Measurements from ENCODE around the gene UBE2C. TPM values are rescaled to one million over a fixed set of nuclear protein-coding genes. Genes with fewer than 3 reads are reported as not detected.

Gene UBE2C
- total RNA-seq, 1 donor from 2014 or later: 3.5 TPM

DNA sequence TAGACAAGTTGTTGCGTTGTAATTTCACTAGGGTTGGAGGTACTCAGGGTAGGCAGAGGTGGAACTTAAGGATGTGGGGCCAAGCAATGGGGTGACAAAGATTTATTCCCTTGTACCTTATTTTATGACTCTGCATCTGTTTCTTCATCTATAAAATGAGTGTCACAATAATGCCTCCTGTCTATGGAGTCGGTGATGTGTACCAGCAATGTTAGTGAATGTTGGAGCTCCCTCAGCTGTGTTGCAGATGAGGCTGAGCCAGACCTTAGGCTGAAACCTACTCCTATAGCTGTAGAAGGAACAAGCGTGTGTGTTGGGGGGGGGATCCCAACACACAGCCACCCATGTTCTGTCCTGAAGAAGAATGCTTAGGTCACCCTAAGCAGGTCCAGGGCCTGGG lies 4.5 kb downstream of the UBE2C start:
- Histone ChIP-seq H3K4me3 (no peak overlapping the region), H3K27ac (peak overlapping the region; percentile 63), H3K36me3 (no peaks in the 10 kb centered on the region), H3K27me3 (ENCODE audit: low read depth) (peaks cover under 1% of the 10 kb centered on the region), H3K9me3 (no peaks in the 10 kb centered on the region), H3K4me1 (peaks cover 14% of the 10 kb centered on the region)
- TF ChIP-seq, protein P1, sequence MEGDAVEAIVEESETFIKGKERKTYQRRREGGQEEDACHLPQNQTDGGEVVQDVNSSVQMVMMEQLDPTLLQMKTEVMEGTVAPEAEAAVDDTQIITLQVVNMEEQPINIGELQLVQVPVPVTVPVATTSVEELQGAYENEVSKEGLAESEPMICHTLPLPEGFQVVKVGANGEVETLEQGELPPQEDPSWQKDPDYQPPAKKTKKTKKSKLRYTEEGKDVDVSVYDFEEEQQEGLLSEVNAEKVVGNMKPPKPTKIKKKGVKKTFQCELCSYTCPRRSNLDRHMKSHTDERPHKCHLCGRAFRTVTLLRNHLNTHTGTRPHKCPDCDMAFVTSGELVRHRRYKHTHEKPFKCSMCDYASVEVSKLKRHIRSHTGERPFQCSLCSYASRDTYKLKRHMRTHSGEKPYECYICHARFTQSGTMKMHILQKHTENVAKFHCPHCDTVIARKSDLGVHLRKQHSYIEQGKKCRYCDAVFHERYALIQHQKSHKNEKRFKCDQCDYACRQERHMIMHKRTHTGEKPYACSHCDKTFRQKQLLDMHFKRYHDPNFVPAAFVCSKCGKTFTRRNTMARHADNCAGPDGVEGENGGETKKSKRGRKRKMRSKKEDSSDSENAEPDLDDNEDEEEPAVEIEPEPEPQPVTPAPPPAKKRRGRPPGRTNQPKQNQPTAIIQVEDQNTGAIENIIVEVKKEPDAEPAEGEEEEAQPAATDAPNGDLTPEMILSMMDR (IDR thresholded peaks at IDR 0.05): no peak
- DNase-seq (no peak), ATAC-seq (no peak)
- intact Hi-C loops (cut with DNase I): no loop called here

GRCh38 chr20:45817376-45818194 lies 5.1 kb downstream of the UBE2C start:
- Histone ChIP-seq H3K4me3 (no peak overlapping the region), H3K9me3 (no peaks in the 10 kb centered on the region), H3K4me1 (peaks cover 13% of the 10 kb centered on the region), H3K36me3 (no peaks in the 10 kb centered on the region), H3K27ac (peak overlapping the region; percentile 63), H3K27me3 (ENCODE audit: low read depth) (peaks cover 7% of the 10 kb centered on the region)
- no peak for DNase-seq
- peak; percentile 81 to 88 for ATAC-seq
- intact Hi-C loops (cut with DNase I): no loop called here
- TF ChIP-seq, protein P1 (IDR thresholded peaks at IDR 0.05): no peak

DNA sequence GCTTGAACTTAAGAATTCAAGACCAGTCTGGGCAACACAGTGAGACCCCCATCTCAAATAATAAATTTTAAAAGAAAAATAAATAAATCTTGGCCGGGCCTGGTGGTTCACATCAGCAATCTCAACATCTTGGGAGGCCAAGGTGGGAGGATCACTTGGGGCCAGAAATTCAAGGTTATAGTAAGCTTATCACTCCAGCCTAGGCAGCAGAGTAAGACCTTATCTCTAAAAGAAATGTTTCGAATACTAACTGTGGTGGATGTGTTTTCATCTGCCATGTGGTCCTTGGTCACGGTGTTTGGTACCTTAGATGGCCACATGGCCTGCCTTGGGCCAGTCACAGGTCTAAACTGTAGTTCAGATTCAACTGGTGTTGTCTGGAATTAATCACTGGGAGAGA lies 5.8 kb downstream of the UBE2C start:
- no peak for DNase-seq
- intact Hi-C loops (cut with DNase I): no loop called here
- peaks cover 14% of the 10 kb centered on the region for H3K27me3 ChIP-seq (ENCODE audit: low read depth)
- no peaks in the 10 kb centered on the region for H3K9me3 ChIP-seq
- no peak overlapping the region for H3K4me3 ChIP-seq
- TF ChIP-seq, protein P1 (IDR thresholded peaks at IDR 0.05): no peak
- ATAC-seq: no peak
- peaks cover 13% of the 10 kb centered on the region for H3K4me1 ChIP-seq
- no peak overlapping the region for H3K27ac ChIP-seq
- H3K36me3 ChIP-seq: no peaks in the 10 kb centered on the region

GRCh38 chr20:45819466-45819865 lies 7.0 kb downstream of the UBE2C start:
- H3K36me3 ChIP-seq: no peaks in the 10 kb centered on the region
- intact Hi-C loops (cut with DNase I): no loop called here
- H3K27me3 ChIP-seq (ENCODE audit: low read depth): peaks cover 26% of the 10 kb centered on the region
- no peak overlapping the region for H3K27ac ChIP-seq
- TF ChIP-seq, protein P1 (IDR thresholded peaks at IDR 0.05): no peak
- ATAC-seq: no peak
- no peak overlapping the region for H3K4me3 ChIP-seq
- H3K4me1 ChIP-seq: peaks cover 18% of the 10 kb centered on the region
- H3K9me3 ChIP-seq: no peaks in the 10 kb centered on the region
- DNase-seq: no peak

DNA sequence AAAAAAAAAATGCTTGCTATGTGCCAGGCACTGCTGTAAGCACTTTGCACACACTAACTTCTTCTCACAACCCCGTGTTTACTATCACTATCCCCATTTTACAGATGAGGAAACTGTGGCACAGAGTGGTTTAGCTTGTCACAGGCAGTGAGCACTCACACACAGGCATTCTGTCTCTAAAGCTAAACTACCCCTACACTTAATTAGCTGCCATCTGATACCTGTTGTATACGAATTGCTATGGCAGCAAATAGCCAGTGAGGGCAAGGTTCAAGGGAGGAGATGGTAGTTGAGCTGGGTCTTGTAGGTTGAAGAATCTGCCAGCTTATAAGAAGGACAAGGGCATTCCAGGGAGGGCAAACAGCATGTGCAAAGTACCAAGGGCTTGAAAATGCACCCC lies 9.5 kb downstream of the UBE2C start:
- Histone ChIP-seq H3K27me3 (ENCODE audit: low read depth) (peaks cover 32% of the 10 kb centered on the region), H3K4me1 (peaks cover 28% of the 10 kb centered on the region), H3K9me3 (no peaks in the 10 kb centered on the region), H3K27ac (no peak overlapping the region), H3K36me3 (no peaks in the 10 kb centered on the region), H3K4me3 (no peak overlapping the region)
- TF ChIP-seq, protein P1 (IDR thresholded peaks at IDR 0.05): no peak
- no peak for DNase-seq
- intact Hi-C loops (cut with DNase I): no loop called here
- ATAC-seq: no peak
